ENCODE data around the gene MTR.

Gene MTR

DNA sequence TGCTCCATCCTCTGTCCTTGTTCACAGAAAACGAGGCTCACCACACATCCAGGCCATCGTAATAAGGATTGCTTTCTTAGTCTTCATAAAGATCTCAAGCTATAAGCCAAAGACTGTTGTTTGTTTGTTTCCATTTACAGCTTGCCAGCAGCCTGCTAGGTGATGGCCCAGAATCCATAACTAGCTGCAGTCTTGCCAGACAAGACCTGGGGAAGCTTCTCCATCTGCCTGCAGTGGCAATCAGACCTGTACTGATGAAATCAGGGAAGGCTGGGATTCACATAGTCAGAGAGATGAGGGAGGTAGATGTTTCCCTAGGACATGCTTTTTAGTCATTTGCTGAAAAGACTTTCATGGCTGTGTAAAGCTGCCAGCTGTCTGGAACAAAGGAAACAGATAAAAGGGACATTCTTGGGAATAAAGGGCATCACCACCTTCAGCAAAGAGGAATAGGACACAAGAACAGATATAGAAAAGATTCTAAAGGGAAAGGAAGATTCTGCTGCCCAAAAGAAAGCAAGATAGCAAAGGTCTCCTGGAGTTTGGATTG is 158.1 kb downstream of the MTR start:
- no peaks in the 10 kb centered on the region for H3K9me3 ChIP-seq (ENCODE audit: insufficient read depth, low read length)
- TF ChIP-seq, protein P1, sequence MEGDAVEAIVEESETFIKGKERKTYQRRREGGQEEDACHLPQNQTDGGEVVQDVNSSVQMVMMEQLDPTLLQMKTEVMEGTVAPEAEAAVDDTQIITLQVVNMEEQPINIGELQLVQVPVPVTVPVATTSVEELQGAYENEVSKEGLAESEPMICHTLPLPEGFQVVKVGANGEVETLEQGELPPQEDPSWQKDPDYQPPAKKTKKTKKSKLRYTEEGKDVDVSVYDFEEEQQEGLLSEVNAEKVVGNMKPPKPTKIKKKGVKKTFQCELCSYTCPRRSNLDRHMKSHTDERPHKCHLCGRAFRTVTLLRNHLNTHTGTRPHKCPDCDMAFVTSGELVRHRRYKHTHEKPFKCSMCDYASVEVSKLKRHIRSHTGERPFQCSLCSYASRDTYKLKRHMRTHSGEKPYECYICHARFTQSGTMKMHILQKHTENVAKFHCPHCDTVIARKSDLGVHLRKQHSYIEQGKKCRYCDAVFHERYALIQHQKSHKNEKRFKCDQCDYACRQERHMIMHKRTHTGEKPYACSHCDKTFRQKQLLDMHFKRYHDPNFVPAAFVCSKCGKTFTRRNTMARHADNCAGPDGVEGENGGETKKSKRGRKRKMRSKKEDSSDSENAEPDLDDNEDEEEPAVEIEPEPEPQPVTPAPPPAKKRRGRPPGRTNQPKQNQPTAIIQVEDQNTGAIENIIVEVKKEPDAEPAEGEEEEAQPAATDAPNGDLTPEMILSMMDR (IDR thresholded peaks at IDR 0.05; ENCODE audit: insufficient read depth, low read length, poor library complexity, severe bottlenecking), result no peak
- TF ChIP-seq EZH2phosphoT487 (conservative IDR thresholded peaks at IDR 0.05; ENCODE audit: low read length), result no peak
- no peak overlapping the region for H3K4me2 ChIP-seq (ENCODE audit: low read depth, low read length, poor library complexity, severe bottlenecking)
- H2AFZ ChIP-seq (ENCODE audit: low read depth, low read length, severe bottlenecking), result no peak overlapping the region
- H3K79me2 ChIP-seq (ENCODE audit: insufficient read depth, low read length), result no peaks in the 10 kb centered on the region
- H3K27me3 ChIP-seq (ENCODE audit: low read length), result no peaks in the 10 kb centered on the region
- no peak overlapping the region for H3K27ac ChIP-seq (ENCODE audit: low read depth, low read length)
- no peak overlapping the region for H3K9ac ChIP-seq (ENCODE audit: low read length)
- no peaks in the 10 kb centered on the region for H3F3A ChIP-seq (ENCODE audit: insufficient read depth)
- no peaks in the 10 kb centered on the region for H3K36me3 ChIP-seq (ENCODE audit: low read length)
- no peak overlapping the region for H3K4me3 ChIP-seq (ENCODE audit: insufficient read depth, low read length, poor library complexity, severe bottlenecking)
- H4K20me1 ChIP-seq (ENCODE audit: low read depth, low read length), result no peaks in the 10 kb centered on the region
- H3K9me2 ChIP-seq (replicated peaks; ENCODE audit: insufficient read depth, low read length), result no peaks in the 10 kb centered on the region

Measured in SU-DHL-6 (cell line).